ENCODE measurements around the gene CGNL1.

The CGNL1 gene

GRCh38 chr15:57592836-57593420, 216.6 kb downstream of the CGNL1 start:
- H3K9me3 ChIP-seq (ENCODE audit: insufficient read depth, low read length), result no peaks in the 10 kb centered on the region
- no peaks in the 10 kb centered on the region for H3K9me2 ChIP-seq (replicated peaks; ENCODE audit: insufficient read depth, low read length)
- no peaks in the 10 kb centered on the region for H3K27me3 ChIP-seq (ENCODE audit: low read length)
- no peaks in the 10 kb centered on the region for H3F3A ChIP-seq (ENCODE audit: insufficient read depth)
- H4K20me1 ChIP-seq (ENCODE audit: low read depth, low read length), result no peaks in the 10 kb centered on the region
- H3K4me3 ChIP-seq (ENCODE audit: insufficient read depth, low read length, poor library complexity, severe bottlenecking), result no peak overlapping the region
- no peaks in the 10 kb centered on the region for H3K36me3 ChIP-seq (ENCODE audit: low read length)
- no peak overlapping the region for H2AFZ ChIP-seq (ENCODE audit: low read depth, low read length, severe bottlenecking)
- no peak overlapping the region for H3K9ac ChIP-seq (ENCODE audit: low read length)
- no peak overlapping the region for H3K4me2 ChIP-seq (ENCODE audit: low read depth, low read length, poor library complexity, severe bottlenecking)
- H3K27ac ChIP-seq (ENCODE audit: low read depth, low read length), result no peak overlapping the region
- TF ChIP-seq, protein P1, sequence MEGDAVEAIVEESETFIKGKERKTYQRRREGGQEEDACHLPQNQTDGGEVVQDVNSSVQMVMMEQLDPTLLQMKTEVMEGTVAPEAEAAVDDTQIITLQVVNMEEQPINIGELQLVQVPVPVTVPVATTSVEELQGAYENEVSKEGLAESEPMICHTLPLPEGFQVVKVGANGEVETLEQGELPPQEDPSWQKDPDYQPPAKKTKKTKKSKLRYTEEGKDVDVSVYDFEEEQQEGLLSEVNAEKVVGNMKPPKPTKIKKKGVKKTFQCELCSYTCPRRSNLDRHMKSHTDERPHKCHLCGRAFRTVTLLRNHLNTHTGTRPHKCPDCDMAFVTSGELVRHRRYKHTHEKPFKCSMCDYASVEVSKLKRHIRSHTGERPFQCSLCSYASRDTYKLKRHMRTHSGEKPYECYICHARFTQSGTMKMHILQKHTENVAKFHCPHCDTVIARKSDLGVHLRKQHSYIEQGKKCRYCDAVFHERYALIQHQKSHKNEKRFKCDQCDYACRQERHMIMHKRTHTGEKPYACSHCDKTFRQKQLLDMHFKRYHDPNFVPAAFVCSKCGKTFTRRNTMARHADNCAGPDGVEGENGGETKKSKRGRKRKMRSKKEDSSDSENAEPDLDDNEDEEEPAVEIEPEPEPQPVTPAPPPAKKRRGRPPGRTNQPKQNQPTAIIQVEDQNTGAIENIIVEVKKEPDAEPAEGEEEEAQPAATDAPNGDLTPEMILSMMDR (IDR thresholded peaks at IDR 0.05; ENCODE audit: insufficient read depth, low read length, poor library complexity, severe bottlenecking), result no peak
- TF ChIP-seq EZH2phosphoT487 (conservative IDR thresholded peaks at IDR 0.05; ENCODE audit: low read length), result no peak
- H3K79me2 ChIP-seq (ENCODE audit: insufficient read depth, low read length), result no peaks in the 10 kb centered on the region

GRCh38 chr15:57594479-57594878, 218.2 kb downstream of the CGNL1 start:
- TF ChIP-seq EZH2phosphoT487 (conservative IDR thresholded peaks at IDR 0.05; ENCODE audit: low read length), result no peak
- TF ChIP-seq, protein P1 (IDR thresholded peaks at IDR 0.05; ENCODE audit: insufficient read depth, low read length, poor library complexity, severe bottlenecking), result no peak
- no peaks in the 10 kb centered on the region for H3K27me3 ChIP-seq (ENCODE audit: low read length)
- no peak overlapping the region for H3K4me2 ChIP-seq (ENCODE audit: low read depth, low read length, poor library complexity, severe bottlenecking)

DNA sequence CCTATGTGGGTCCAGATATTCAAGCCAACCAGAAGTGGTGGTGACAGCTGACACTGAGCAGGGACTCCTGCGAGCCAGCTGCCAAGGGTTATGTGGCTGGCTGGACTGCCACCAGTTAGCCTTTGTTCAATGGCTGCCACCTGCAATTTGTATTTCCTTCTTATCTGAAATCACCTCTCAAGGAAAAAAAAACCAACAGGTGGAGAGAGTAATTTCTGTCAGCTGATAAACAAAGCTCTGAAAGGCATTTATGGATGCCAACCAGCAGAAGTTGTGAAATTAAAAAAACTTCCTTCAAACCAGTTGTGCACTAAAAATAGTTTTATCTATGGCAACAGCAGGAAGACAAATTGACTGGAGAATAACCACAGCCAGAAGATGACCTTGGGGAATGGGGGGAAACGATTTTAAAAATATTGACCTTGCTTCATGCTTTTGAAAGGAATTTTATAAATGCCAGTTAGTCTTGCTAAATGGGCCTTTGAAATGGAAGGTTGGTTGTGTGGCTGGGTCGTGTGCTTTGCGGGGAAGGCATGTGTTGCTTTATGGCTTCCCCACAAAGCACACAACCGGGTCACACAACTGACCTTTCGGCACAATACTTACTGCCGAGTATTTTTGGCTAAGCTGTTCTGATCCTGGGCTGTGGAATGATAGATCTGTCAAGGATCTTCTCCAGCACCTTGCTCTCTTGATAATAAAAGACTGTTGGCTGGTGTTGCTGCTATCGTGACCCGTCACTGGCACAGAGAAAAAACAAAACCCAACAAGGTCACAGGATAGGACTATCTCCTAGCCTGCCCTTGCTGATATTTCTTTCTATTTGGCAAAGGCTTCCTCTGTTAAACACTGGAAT, 218.9 kb downstream of the CGNL1 start:
- H3K79me2 ChIP-seq (ENCODE audit: insufficient read depth, low read length), result no peaks in the 10 kb centered on the region
- H2AFZ ChIP-seq (ENCODE audit: low read depth, low read length, severe bottlenecking), result no peak overlapping the region
- no peaks in the 10 kb centered on the region for H3K9me3 ChIP-seq (ENCODE audit: insufficient read depth, low read length)

More at GRCh38 chr15:57594479-57594878, 218.2 kb downstream of the CGNL1 start:
- Histone ChIP-seq H3K9me2 (replicated peaks; ENCODE audit: insufficient read depth, low read length) (no peaks in the 10 kb centered on the region), H3K36me3 (ENCODE audit: low read length) (no peaks in the 10 kb centered on the region), H2AFZ (ENCODE audit: low read depth, low read length, severe bottlenecking) (no peak overlapping the region), H3K27ac (ENCODE audit: low read depth, low read length) (no peak overlapping the region), H4K20me1 (ENCODE audit: low read depth, low read length) (no peaks in the 10 kb centered on the region), H3K9me3 (ENCODE audit: insufficient read depth, low read length) (no peaks in the 10 kb centered on the region), H3K79me2 (ENCODE audit: insufficient read depth, low read length) (no peaks in the 10 kb centered on the region), H3K4me3 (ENCODE audit: insufficient read depth, low read length, poor library complexity, severe bottlenecking) (no peak overlapping the region), H3F3A (ENCODE audit: insufficient read depth) (no peaks in the 10 kb centered on the region), H3K9ac (ENCODE audit: low read length) (no peak overlapping the region)

More for the DNA sequence above, 218.9 kb downstream of the CGNL1 start:
- Histone ChIP-seq H3K27ac (ENCODE audit: low read depth, low read length) (no peak overlapping the region), H3K9me2 (replicated peaks; ENCODE audit: insufficient read depth, low read length) (no peaks in the 10 kb centered on the region), H3K9ac (ENCODE audit: low read length) (no peak overlapping the region), H3K27me3 (ENCODE audit: low read length) (no peaks in the 10 kb centered on the region), H3K4me2 (ENCODE audit: low read depth, low read length, poor library complexity, severe bottlenecking) (no peak overlapping the region), H3K4me3 (ENCODE audit: insufficient read depth, low read length, poor library complexity, severe bottlenecking) (no peak overlapping the region), H3F3A (ENCODE audit: insufficient read depth) (no peaks in the 10 kb centered on the region), H3K36me3 (ENCODE audit: low read length) (no peaks in the 10 kb centered on the region), H4K20me1 (ENCODE audit: low read depth, low read length) (no peaks in the 10 kb centered on the region)
- TF ChIP-seq, protein P1 (IDR thresholded peaks at IDR 0.05; ENCODE audit: insufficient read depth, low read length, poor library complexity, severe bottlenecking), result no peak
- TF ChIP-seq EZH2phosphoT487 (conservative IDR thresholded peaks at IDR 0.05; ENCODE audit: low read length), result no peak

All from SU-DHL-6 (cell line).